NCI-H524 (cell line): ENCODE data around the gene RAB3GAP1.
"Not testable (repeated sequence)": the region's sequence is repeated elsewhere in the genome, so short reads cannot be mapped to it uniquely, and the experiment has no call there.

Experiments used
- DNase-seq, 2 experiments: peaks; one replicate each; lab custom pipeline; 2025; lab: John Stamatoyannopoulos, UW

RAB3GAP1 gene

GRCh38 chr2:135055182-135055786 lies 3.2 kb downstream of the RAB3GAP1 start:
- DNase-seq = peak in 1 of 2 experiments; percentile 5

DNA sequence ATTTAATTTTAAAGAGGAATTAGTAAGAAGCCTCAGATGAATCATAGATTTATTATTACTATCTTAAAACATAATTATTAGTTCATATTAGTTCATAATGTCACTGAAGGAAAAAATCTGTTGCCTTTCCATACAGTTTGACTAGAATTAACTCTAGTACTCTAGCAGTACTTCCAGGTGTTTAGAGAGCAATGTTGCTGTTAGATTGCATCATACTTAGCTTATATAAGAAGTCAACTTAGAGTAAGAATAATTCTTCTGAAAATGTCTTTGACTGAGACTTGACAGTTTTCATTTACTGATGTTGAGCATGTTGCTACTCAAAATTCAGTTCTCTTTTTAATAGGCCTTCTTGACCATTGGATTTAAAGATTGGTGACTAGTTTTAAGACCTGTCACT lies 4.7 kb downstream of the RAB3GAP1 start:
- DNase-seq = no peak

GRCh38 chr2:135059577-135059976 lies 7.5 kb downstream of the RAB3GAP1 start:
- DNase-seq = no peak

GRCh38 chr2:135063210-135063609 lies 11.1 kb downstream of the RAB3GAP1 start:
- no peak for DNase-seq

- DNase-seq = no peak
Observed at GRCh38 chr2:135064149-135064548, 12.1 kb downstream of the RAB3GAP1 start.

DNA sequence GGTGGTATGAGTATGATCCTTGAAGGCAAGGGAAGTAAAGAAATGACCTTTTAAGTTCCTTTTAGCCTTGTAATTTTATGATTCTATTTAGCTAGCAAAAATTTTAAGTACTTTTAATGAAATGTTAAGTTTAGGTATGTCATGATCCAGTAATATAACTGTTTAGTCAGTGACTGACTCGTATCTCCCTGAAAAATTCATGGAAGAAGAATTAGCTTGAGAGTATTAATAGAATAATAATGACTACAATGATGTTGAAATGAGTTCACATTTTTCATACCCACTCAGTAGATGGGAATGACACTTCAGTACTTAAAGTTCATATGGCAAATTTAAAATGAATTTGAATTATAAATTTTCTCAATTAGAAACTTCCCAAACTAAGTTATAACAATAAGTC lies 14.6 kb downstream of the RAB3GAP1 start:
- DNase-seq = no peak

GRCh38 chr2:135072125-135072997 lies 20.3 kb downstream of the RAB3GAP1 start:
- no peak for DNase-seq

DNA sequence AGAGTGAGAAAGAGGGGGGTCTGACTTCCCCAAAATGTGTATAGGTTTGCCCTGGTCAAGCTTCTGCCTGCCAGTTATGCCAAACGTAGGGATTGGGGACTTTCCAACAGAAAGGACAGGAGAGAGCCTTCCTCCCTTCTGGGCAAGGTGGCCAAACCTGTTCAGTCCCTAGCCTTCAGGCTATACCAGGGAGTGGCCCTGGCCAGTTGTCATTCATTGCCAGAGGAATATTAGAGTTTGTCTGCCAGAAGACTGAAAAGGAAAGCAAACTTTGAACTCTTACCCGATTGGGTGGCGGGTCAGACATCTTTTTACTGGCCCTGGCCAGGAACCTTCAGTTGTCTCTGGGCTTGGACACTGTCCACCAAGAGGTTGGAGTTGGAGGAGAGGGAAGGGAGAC lies 22.1 kb downstream of the RAB3GAP1 start:
- DNase-seq = no peak

- DNase-seq = no peak
Observed at GRCh38 chr2:135076556-135076955, 24.5 kb downstream of the RAB3GAP1 start.

- no peak for DNase-seq
Observed at GRCh38 chr2:135078417-135078816, 26.3 kb downstream of the RAB3GAP1 start.

DNA sequence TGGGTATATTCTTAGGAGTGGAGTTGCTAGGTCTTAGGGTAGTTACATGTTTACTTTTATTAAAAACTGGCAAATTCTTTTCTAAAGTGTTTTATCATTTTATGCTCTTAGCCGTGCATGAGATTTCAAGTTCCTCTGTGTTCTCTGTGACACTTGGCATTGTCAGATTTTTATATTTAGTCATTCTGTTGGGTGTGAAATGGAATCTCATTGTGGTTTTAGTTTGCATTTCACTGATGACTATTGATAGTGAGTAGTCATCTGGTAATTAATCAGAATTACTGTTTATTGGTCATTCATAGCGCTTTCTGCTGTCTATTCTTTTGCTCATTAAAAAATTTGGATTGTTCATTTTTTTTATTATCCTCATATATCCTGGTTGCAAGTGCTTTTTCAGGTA lies 34.1 kb downstream of the RAB3GAP1 start:
- DNase-seq = no peak

- not testable (repeated sequence) for DNase-seq
Observed at GRCh38 chr2:135089597-135089996, 37.5 kb downstream of the RAB3GAP1 start.

GRCh38 chr2:135091681-135092080 lies 39.6 kb downstream of the RAB3GAP1 start:
- DNase-seq = no peak

- DNase-seq = no peak
Observed at GRCh38 chr2:135093193-135093592, 41.1 kb downstream of the RAB3GAP1 start.

DNA sequence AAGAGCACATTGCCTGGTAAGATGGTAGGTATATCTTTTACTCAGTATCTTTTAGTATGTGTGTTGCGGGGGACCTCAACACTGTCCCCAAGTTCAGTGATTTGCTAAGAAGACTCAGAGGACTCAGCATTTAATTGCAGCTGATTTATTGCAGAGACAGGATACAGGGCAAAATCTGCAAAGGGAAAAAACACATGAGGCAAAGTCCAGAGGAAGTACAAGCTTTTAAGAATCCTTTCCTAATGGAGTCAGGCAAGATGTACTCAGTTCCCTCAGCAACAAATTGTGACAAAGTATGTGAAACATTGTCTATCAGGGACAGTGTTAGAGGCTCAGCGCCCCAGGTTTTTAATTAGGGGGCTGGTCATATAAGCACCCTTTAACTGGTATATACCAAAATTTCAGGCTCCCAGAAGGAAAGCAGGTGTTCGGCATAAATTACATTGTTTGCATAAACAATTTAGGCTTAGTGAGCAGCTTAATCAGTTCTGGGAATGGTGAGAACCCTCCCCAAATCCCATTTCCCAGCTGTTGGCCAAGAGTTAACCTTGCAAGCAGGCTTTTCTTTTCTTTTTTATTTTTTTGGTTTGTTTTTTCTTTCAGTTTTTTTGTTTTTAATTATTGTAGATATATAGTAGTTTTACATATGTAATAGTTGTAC lies 41.7 kb downstream of the RAB3GAP1 start:
- peak; percentile 41 to 86 for DNase-seq

- DNase-seq = no peak
Observed at GRCh38 chr2:135094508-135094907, 42.4 kb downstream of the RAB3GAP1 start.

- no peak for DNase-seq
Observed at GRCh38 chr2:135095591-135095990, 43.5 kb downstream of the RAB3GAP1 start.

DNA sequence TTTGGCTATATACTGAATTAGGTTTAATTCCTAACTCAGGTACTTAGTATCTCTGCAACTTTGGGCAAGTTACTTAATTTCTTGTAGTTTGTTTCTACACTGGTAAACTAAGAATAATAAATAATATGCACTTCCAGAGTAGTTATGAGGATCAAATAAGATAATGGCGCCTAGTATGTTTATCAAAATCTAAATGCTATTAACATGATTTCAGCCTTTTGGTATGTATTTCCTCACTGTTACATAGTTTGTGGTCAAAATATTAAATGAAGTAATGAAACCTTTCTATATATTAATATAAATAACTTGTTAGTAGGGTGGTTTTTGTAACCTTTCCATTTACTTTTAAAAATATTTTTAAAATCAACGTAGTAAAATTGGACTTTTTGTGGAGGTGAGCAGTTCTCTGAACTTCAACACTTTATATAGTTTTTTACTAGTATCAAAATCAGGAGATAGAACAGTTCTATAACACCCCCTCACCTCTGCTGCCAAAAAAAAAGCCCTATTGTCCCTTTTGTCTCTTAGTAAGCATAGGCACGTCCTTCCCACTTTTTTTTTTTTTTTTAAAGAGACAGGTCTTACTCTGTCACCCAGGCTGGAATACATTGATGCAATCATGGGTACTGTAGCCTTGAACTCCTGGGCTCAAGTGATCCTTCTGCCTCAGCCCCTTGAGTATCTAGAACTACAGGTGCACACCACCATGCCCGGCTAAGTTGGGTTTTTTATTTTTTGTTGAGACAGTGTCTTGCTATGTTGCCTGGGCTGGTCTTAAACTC lies 44.8 kb downstream of the RAB3GAP1 start:
- no peak for DNase-seq

- no peak for DNase-seq
Observed at GRCh38 chr2:135097532-135098231, 45.6 kb downstream of the RAB3GAP1 start.

- no peak for DNase-seq
Observed at GRCh38 chr2:135099802-135100483, 47.9 kb downstream of the RAB3GAP1 start.

DNA sequence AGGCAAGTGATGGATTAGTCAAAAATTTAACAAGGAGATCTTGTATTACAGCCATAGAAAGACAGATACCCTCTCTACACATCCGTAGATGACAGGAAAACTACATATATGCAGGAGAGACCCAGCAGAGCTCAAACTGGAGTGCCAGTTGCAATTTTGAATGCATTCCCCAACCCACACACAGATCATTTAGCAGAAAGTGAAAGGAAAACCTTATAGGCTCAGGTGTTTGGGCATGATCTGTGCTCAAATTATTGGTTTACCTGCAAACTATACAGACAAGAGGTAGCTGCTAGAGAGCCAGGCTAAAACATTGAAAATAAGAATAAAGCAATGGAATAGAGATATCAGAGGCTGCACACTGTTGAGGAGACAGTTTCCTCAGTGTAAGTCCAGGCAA lies 51.8 kb downstream of the RAB3GAP1 start:
- DNase-seq = no peak
